Progenitor cell of endocrine pancreas (in vitro differentiated cells): ENCODE measurements around the gene OR13A1. TPM values are rescaled to one million over a fixed set of nuclear protein-coding genes. Genes with fewer than 3 reads are reported as not detected.

Experiments used
- DNase-seq: peaks from one replicate; pipeline ENCODE4 v3.0.0; 2021; ENCODE audit warnings: low spot score; ENCODE audit not compliant: unreplicated experiment
- H3K27ac Mint-ChIP-seq: 2 replicates; pipeline ENCODE4 v1.8.0; 2021; ENCODE audit warnings: mild to moderate bottlenecking, moderate library complexity, mixed read lengths
- H3K27me3 Mint-ChIP-seq: 2 replicates; pipeline ENCODE4 v1.8.0; 2021; ENCODE audit warnings: mixed read lengths
- H3K36me3 Mint-ChIP-seq: 2 replicates; pipeline ENCODE4 v1.8.0; 2022; ENCODE audit warnings: mixed read lengths; ENCODE audit not compliant: insufficient read depth
- H3K4me1 Mint-ChIP-seq: 2 replicates; pipeline ENCODE4 v1.8.0; 2021; ENCODE audit warnings: low read depth, mixed read lengths
- H3K4me3 Mint-ChIP-seq: 2 replicates; pipeline ENCODE4 v1.8.0; 2021; ENCODE audit warnings: low read depth, mild to moderate bottlenecking, moderate library complexity, mixed read lengths
- H3K9me3 Mint-ChIP-seq: 2 replicates; pipeline ENCODE4 v1.8.0; 2021; ENCODE audit warnings: low read depth, mixed read lengths
- CTCF ChIP-seq: fragments of 200-600 bp; sonication (generic); IDR thresholded peaks from one replicate; pipeline ENCODE4 v1.5.0; 2021; ENCODE audit warnings: antibody characterized with exemption, mild to moderate bottlenecking; ENCODE audit not compliant: unreplicated experiment
- total RNA-seq: library from RNA; stranded (reverse); gene quantifications from 2 replicates; pipeline ENCODE4 v1.2.1, GENCODE V29; 2021

OR13A1 gene
- total RNA-seq, 1 donor from 2014 or later, result 0.38 TPM

- peaks cover 4% of the 10 kb centered on the region for H3K36me3 Mint-ChIP-seq
- H3K27me3 Mint-ChIP-seq, result no peaks in the 10 kb centered on the region
- H3K4me1 Mint-ChIP-seq, result peaks cover 19% of the 10 kb centered on the region
- H3K27ac Mint-ChIP-seq, result no peak overlapping the region
- DNase-seq, result no peak
- H3K4me3 Mint-ChIP-seq, result no peak overlapping the region
- H3K9me3 Mint-ChIP-seq, result peaks cover 5% of the 10 kb centered on the region
- no peak for TF ChIP-seq CTCF
Observed at GRCh38 chr10:45257600-45257999, 57.8 kb downstream of the OR13A1 start.

- Mint-ChIP-seq H3K27me3 (no peaks in the 10 kb centered on the region), H3K4me3 (no peak overlapping the region), H3K27ac (no peak overlapping the region), H3K4me1 (peaks cover 7% of the 10 kb centered on the region), H3K9me3 (peaks cover 5% of the 10 kb centered on the region), H3K36me3 (peaks cover 4% of the 10 kb centered on the region)
- TF ChIP-seq CTCF, result no peak
- DNase-seq, result no peak
Observed at GRCh38 chr10:45256246-45256645, 59.2 kb downstream of the OR13A1 start.

- H3K4me1 Mint-ChIP-seq, result peaks cover 2% of the 10 kb centered on the region
- H3K27ac Mint-ChIP-seq, result no peak overlapping the region
- DNase-seq, result no peak
- H3K27me3 Mint-ChIP-seq, result no peaks in the 10 kb centered on the region
- peaks cover 4% of the 10 kb centered on the region for H3K36me3 Mint-ChIP-seq
- H3K9me3 Mint-ChIP-seq, result peaks cover 5% of the 10 kb centered on the region
- no peak for TF ChIP-seq CTCF
- H3K4me3 Mint-ChIP-seq, result no peak overlapping the region
Observed at GRCh38 chr10:45255706-45256105, 59.7 kb downstream of the OR13A1 start.

GRCh38 chr10:45254892-45255291 is 60.5 kb downstream of the OR13A1 start:
- TF ChIP-seq CTCF, result no peak
- H3K4me1 Mint-ChIP-seq, result no peaks in the 10 kb centered on the region
- H3K9me3 Mint-ChIP-seq, result peaks cover 5% of the 10 kb centered on the region
- no peak overlapping the region for H3K4me3 Mint-ChIP-seq
- H3K27me3 Mint-ChIP-seq, result no peaks in the 10 kb centered on the region
- no peak for DNase-seq
- peaks cover 2% of the 10 kb centered on the region for H3K36me3 Mint-ChIP-seq
- H3K27ac Mint-ChIP-seq, result no peak overlapping the region

GRCh38 chr10:45253183-45253914 is 62.1 kb downstream of the OR13A1 start:
- no peaks in the 10 kb centered on the region for H3K4me1 Mint-ChIP-seq
- no peaks in the 10 kb centered on the region for H3K36me3 Mint-ChIP-seq
- H3K27me3 Mint-ChIP-seq, result peaks cover 3% of the 10 kb centered on the region
- H3K9me3 Mint-ChIP-seq, result peaks cover under 1% of the 10 kb centered on the region
- H3K27ac Mint-ChIP-seq, result no peak overlapping the region
- no peak overlapping the region for H3K4me3 Mint-ChIP-seq
- no peak for TF ChIP-seq CTCF
- no peak for DNase-seq

Other genes with a start within 250 kb of the OR13A1 start
- gene ALOX5, start 58.6 kb upstream of the OR13A1 start, total RNA-seq, result 1.9 and 2.5 TPM in 2 replicates